Measurements from ENCODE around the gene PCNT. TPM values are rescaled to one million over a fixed set of nuclear protein-coding genes. Genes with fewer than 3 reads are reported as not detected.

Gene PCNT
- total and polyA plus RNA-seq, 2 of the 4 experiments (the other 2 are of a cell fraction), result 10.0 to 19.4 TPM

GRCh38 chr21:46352164-46352515 lies 28.2 kb downstream of the PCNT start:
- Histone ChIP-seq H3K27me3 (ENCODE audit: control insufficient read depth, insufficient read depth, low read length) (no peaks in the 10 kb centered on the region), H3K4ac (ENCODE audit: low read depth, low read length) (no peak overlapping the region), H2AFZ (replicated peaks; ENCODE audit: low read length, poor library complexity) (no peak overlapping the region), H2AK9ac (replicated peaks; ENCODE audit: low read depth, low read length, poor library complexity) (no peak overlapping the region), H2BK15ac (ENCODE audit: low read depth, low read length) (no peak overlapping the region), H4K91ac (ENCODE audit: insufficient read depth, low read depth, low read length) (no peak overlapping the region), H3K4me3 (ENCODE audit: insufficient read depth, low read depth, low read length) (no peak overlapping the region), H4K20me1 (ENCODE audit: insufficient read depth, low read length) (no peaks in the 10 kb centered on the region; the same call in 1 of the 2 replicates), H3K23ac (ENCODE audit: low read depth, low read length) (no peak overlapping the region), H2BK5ac (ENCODE audit: low read depth, low read length, poor library complexity, severe bottlenecking) (no peak overlapping the region), H3K4me2 (ENCODE audit: low read depth, low read length) (no peak overlapping the region), H2BK20ac (ENCODE audit: low read depth, low read length) (no peak overlapping the region), H3K9ac (ENCODE audit: low read depth, low read length) (no peak overlapping the region), H3K79me1 (ENCODE audit: low read depth in 1 of 2, low read length in 2 of 2) (peaks cover 3 to 5% of the 10 kb centered on the region in 2 experiments; a peak in 3 of 4 replicates), H3K9me1 (ENCODE audit: insufficient read depth, low read length) (no peaks in the 10 kb centered on the region), H3K14ac (replicated peaks; ENCODE audit: low read depth, low read length) (no peak overlapping the region), H3K36me3 (ENCODE audit: control insufficient read depth, insufficient read depth, low read length) (peaks cover 80% of the 10 kb centered on the region), H2AK5ac (ENCODE audit: low read depth, low read length) (no peak overlapping the region), H3K27ac (ENCODE audit: insufficient read depth, low read length) (no peak overlapping the region), H4K8ac (ENCODE audit: low read depth in 2 of 2, low read length in 2 of 2) (no peak overlapping the region), H2BK120ac (ENCODE audit: low read depth, low read length) (no peak overlapping the region), H4K5ac (ENCODE audit: low read depth, low read length) (no peak overlapping the region), H3K9me3 (ENCODE audit: control insufficient read depth, insufficient read depth, low read length) (no peaks in the 10 kb centered on the region), H3K18ac (ENCODE audit: low read depth, low read length) (no peak overlapping the region), H3K56ac (ENCODE audit: extremely low read depth, insufficient read depth, low read length) (no peak overlapping the region), H3K4me1 (ENCODE audit: control insufficient read depth, insufficient read depth, low read length) (no peaks in the 10 kb centered on the region)
- DNase-seq (no peak), ATAC-seq (ENCODE audit: low read depth) (no peak)
- no TSS peak for BruUV-seq (replicated peaks)
- in situ Hi-C loops (cut with MboI; ENCODE audit: low sequenced_read_pairs) (no loop called here), intact Hi-C loops (cut with micrococcal nuclease) (no loop called here), dilution Hi-C loops (cut with HindIII; ENCODE audit: low sequenced_read_pairs, unreplicated experiment) (no loop called here)
- 100% methylated on average over 6 of the region's 11 CpGs; no CpG with 5 or more reads in 1 of the 2 experiments for WGBS, 2 experiments (ENCODE audit: extremely low coverage in 2 of 2, insufficient read length in 1 of 2)
- POLR2A ChIA-PET (ENCODE audit: unreplicated experiment), result no interaction called here
- CTCF ChIA-PET, result no interaction called here
- TF ChIP-seq BHLHE40 (IDR thresholded peaks at IDR 0.05; ENCODE audit: low read depth, low read length) (no peak), SMC3 (IDR thresholded peaks at IDR 0.05; ENCODE audit: low read depth, low read length) (no peak), MXI1 (IDR thresholded peaks at IDR 0.05; ENCODE audit: borderline replicate concordance, low read depth, low read length) (no peak), USF2 (IDR thresholded peaks at IDR 0.05; ENCODE audit: low read depth, low read length) (no peak), FOS (IDR thresholded peaks at IDR 0.05; ENCODE audit: low read depth, low read length) (no peak), NFE2L2 (IDR thresholded peaks at IDR 0.05; ENCODE audit: low read depth, low read length) (no peak), RCOR1 (IDR thresholded peaks at IDR 0.05; ENCODE audit: insufficient replicate concordance, low read length) (no peak), POLR2A (IDR thresholded peaks at IDR 0.05; ENCODE audit: low read depth, low read length) (no peak), RFX5 (IDR thresholded peaks at IDR 0.05; ENCODE audit: low read depth, low read length) (no peak), ELK1 (IDR thresholded peaks at IDR 0.05; ENCODE audit: borderline replicate concordance, low read depth, low read length) (no peak), MAZ (IDR thresholded peaks at IDR 0.05; ENCODE audit: borderline replicate concordance, low read depth, low read length) (no peak), CTCF (conservative IDR thresholded peaks at IDR 0.05; ENCODE audit: low read depth, low read length) (no peak), MAFK (IDR thresholded peaks at IDR 0.05; ENCODE audit: low read depth, low read length) (no peak)
